NCI-H460 (cell line): ENCODE results near the gene CTIF. TPM values are rescaled to one million over a fixed set of nuclear protein-coding genes. Genes with fewer than 3 reads are reported as not detected.
A peak's percentile ranks its signal among the peaks of the same experiment; 100 is the strongest.

Experiments used
- DNase-seq: peaks from one replicate; pipeline ENCODE4 v3.0.0-alpha.2; 2016; ENCODE audit warnings: low read depth; ENCODE audit errors: extremely low read depth
- total RNA-seq: library from RNA; depleted of rRNA; stranded (reverse); fragments of >200 nt; shearing (Covaris generic); gene quantifications from 2 replicates; pipeline ENCODE4 v1.2.3, GENCODE V29; 2014

The CTIF gene
- total RNA-seq, 1 experiment from 2014 or later: 57.0 TPM

DNA sequence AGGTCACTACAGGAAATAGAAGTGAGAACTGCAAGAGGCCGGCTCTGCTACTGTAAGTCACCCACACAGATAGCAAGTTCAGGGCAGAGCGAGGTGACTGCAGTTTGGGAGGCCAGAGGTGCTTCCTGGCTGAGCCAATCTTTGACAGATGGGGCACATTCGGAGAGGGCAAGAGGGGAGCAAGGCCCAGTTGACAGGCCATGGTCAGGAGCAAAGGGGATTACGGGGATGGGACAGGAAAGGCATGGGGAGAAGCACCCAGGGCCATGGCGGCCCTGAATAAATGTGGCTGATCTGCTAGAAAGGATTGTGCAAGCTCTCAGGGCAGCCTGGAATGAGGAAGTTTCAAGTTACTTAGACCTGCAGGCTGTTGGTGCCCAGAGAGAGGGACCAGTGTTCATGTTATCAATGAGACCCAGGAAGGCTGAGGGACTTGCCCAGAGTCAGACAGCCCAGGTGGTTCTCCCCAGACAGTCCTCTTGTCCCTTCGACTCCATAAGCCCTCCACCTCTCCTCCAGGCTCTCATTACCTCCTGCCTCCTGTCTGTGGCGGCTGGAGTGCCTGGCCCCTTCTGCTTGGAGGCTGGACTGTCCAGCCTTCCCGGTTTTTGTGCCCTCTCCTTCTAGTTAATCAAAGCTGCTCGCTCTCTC is 123.3 kb downstream of the CTIF start:
- DNase-seq: no peak

DNA sequence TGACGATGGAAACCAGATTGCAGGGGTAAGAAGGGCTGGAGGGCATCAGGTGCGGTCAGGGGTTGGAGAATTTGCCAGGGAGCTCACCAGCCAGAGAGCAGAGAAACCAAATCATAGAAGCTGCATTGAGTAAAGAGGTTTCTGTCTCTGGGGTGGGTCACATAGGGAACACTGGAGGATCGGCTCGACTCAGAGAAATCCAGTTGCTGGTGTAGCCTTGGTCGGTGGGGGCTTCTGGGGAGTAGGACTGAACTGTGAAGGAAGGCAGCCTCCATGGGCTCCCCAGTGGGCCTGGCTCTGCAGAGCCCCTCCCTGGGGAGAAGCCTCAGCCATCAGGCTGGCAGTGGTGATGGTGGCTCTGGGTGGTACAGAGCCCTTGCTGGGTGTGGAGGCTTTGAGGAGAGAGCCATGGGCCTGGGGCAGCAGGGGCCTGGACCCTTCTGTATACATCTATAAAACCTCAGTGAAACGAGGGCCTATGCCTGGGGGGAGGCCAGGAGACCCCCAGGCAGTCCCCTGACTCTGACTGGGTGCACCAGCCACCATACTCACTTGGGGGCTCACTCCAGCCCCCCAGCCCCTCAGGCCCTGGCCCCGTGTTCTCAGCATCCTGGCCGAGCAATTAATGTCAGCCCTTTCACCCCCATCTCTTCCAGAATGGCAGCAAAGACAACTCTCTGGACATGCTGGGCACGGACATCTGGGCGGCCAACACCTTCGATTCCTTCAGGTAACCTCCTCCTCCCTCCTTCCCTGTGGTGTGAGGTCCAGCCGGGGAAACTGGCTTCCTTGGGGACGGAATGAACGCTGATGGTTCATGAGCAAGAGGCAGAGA is 124.5 kb downstream of the CTIF start:
- no peak for DNase-seq

DNA sequence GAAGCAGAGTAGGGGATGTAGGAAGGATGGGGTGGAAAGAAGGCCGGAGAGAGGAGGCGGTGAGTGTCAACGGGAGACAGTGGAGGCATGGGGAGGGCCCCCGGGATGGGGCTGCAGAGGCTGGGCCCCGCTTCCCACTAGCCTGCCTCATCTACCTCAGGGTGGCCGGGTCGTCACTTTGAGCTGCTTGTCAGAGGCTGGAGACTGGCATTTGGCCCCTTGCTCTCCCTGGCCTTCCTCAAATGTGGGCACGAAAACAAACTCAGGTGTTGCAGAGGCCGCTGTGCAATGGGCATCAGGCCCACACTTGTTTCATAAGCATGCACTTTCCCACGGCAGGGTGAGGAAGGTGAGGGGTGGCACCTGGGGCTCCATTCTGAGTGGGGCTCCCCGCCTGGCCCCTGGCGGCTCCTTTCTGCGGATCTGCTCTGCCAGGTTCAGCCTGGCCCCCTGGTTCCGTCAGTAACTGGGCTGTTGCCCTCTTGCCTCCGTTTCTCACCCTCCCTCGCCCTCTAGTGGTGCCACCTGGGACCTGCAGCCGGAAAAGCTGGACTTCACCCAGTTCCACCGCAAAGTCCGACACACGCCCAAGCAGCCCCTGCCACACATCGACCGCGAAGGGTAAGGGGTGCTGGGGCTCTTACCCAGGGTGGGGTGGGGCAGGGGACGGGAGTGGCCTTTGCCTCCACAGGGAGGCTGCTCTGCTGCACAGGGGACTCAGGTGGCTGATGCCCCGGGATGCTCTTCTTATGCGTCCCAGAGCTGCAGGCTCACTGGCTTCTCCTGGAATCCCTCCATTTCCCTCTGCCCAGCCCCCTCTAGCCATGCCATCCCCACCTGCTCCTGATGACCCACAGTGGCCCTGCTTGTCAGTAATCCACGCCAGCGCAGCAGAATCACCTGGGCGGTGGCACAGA is 125.4 kb downstream of the CTIF start:
- DNase-seq: peak; percentile 36

DNA sequence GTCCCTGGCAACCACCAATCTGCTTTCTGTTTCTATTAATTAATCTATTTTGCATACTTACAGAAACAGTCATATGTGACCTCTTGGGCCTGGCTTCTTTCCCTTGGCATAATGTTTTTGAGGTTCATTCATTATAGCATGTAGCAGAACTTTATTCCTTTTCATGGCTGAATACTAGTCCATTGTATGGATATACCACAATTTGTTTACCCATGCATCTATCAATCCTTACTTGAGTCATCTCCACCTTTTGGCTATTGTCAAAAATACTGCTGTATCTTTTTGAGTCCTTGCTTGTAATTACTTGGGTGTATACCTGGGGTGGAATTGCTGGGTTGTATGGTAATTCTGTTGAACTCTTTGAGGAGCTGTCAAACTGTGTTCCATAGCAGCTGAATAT is 126.8 kb downstream of the CTIF start:
- DNase-seq: no peak

DNA sequence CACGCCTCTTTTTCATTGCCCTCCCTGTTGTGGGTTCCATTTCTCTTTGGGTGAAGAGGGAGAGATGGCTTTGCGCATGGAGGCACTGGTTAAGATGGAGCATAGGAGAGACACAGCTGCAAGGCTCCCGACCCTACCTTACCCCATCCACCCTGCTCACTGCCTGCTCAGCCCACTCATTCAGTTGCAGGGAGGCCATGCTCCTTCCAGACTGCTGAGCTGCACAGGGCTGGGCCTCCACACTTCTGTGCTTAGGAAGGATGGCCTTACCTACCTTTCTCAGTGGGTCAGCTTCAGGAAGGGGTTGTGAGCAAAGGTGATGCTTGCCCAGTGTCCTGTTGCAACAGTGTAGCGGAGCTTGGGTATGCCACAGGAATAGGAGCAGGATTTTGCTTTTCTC is 127.8 kb downstream of the CTIF start:
- DNase-seq: no peak

DNA sequence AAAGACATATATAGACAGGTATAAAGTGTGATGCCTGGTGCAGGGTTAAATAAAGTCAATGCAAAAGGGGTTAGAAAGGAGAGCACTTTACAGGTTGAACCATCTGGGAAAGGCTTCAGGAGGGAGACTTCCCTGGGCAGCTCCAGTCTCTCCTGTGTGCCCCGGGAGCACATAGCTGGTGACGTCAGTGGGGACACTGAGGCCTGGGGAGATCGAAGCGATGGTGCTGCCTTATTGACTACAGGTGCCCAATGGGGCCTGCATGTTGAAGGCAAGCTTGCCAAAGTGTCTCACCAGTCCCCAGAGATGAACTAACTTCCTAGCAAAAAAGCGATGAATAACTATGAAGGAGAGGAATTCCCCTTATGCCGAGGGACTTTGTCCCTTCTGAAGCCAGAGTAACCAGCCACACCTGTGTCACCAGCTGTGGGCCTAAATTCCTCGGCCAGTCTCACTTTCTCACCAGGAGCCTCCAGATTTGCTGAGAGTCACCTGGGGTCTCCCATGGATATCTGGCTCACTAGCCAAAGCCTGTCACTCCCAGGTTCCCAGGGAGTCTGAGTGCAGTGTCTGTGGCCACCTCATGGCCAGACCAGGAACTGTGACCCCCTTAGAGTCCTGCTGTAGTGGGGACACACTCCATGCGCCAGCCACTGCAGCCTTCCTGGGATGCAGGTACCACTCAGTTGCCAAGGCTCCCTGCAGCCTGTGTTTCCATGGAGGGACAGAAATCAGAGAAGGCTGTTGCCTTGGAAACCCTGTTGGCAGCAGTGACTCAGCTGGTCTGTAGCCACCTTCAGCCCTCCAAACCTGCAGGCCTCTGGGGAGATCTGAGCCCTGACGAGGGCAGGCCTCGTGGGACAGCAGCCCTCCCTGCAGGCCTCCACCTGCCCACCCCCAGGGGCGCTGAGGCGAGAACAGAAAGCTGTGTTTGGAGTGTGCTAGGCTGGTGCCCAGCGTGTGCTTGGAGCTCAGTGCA is 128.7 kb downstream of the CTIF start:
- DNase-seq: no peak

DNA sequence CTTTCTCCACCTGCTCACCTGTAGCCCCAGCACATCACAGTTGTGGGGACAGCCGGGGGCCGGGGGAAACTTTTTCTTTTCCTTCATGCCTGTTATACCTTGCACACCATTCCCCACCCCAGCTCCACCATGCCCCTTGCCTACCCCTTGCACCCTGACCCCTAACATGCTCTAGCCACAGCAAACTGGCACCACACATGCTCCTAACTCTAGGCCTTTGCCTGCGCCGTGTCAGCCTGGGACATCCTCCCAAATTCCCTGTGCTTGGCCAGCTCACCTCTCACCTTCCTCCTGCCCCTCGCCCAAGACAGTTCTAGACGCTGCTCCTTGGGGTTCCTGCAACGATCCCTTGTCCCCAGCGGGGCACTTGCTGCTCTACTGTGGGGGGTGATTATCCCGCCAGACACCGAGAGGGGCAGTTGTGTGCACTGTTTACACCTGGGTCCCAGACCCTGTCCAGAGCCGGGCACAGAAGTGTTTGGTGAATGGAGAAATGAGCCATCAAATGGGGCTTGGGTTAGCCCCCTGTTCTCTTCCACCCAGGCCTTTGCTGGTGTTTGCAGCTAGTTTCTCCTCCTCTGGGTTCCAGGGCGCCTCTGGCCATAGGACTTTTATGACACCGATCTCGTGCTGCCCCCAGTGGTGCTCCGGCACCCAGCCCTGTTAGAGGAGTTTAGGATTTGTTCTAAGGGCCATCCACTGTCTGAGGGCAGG is 129.8 kb downstream of the CTIF start:
- no peak for DNase-seq

DNA sequence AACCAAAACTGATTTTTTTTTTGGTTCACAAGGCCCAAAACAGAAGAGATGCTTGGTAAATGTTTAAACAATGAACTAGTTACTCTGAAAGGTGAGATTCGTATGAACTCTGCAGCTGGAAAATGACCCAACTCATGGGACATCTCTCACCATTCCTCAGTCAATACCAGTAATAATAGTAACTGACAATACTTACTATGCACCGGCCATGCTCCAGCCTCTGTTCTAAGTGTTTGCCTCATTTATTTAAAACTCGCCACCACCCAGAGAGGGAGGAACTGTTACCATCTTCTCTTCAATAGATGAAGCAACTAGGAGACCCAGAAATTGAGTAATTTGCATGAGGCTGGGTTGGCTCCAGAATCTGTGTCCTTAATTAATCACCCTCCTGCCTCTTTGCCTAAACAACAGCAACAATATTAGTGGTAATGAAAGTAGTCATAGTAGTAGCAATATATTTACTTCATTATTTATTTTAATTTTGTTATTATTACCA is 130.4 kb downstream of the CTIF start:
- DNase-seq: no peak

DNA sequence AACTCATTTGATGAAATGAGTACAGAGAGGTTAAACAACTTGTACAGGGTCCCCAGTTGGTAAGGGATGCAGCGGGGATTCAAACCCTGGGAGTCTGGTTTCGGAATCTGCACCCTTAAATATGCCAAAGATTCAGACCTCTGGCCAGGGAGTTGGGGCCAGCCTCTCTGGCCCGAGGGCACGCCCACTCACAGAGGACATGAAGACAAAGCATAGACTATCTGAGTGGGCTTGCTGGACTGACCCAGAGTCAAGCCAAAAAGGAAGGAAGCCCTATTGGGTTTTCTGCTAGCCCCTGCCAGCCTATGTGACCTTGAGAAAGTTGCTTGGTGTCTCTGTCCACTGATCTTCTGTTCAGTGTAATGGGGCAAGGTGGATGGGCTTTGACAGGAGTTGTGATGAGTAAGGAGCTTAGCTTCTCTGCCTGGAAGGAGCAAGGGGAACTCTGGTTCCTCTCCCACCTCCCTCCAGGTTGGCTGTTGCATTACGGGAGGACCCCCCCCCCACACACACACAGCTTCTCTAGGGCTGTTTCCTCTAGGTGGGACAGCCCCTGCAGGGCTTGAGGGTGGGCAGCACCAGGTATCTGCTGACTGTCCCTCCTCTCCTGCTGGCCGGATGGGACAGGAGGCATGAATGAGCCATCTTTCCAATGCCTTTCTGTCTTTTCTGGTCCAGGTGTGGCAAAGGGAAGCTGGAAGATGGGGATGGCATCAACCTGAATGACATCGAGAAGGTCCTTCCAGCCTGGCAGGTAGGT is 131.3 kb downstream of the CTIF start:
- no peak for DNase-seq

DNA sequence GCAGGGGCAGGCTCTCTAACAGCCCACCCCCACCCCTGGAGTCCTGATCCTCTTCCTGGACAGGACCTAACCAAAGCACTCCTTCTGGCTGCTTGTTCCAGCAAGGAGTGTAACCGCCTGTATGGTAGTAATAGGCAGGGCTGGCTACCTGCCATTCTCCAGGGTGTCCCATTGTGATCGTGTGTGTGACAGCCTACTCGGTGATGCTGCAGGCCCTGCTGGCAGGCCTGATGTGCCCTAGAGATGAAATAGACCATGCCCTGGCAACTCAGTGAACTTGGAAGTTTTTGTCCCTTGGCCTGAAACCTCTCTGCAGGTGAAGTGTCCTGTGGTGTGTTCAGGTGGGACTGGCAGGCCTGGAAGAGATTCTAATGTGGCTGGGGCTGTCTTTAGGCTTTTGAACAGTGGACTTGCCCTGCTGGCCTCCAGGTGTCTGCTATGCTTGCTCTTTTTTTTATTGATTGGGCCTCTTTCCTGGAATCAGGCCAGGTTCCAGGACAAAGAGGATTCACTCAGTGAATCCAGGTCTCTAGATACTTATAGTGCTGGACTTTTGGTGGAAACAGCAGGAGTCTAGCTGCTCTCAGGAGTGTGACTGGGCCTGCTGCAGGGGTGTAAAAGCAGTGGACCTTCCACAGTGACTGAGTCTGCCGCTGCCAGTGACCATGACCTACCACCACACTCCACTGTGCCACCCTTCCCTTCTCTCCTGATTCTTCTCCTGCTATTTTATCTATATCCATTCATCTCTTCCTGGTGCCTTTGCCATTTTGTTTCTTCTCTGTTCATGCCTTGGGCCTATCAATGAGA is 132.1 kb downstream of the CTIF start:
- no peak for DNase-seq

DNA sequence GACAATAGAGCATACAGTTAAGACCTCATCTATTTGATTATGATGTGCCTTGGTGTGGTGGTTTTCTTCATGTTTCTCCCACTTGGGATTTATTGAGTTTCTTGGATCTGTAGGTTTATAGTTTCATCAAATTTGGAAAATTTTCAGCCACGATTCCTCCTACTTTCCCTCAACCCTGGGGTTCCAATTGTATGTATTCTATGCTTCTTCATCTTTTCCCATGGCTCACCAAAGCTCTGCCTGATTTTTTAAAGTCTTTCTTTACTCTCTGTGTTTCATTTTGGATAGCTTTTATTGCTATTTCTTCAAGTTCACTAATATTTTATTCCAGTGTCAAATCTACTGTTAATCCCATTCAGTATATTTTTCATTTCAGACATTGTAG is 132.7 kb downstream of the CTIF start:
- no peak for DNase-seq

DNA sequence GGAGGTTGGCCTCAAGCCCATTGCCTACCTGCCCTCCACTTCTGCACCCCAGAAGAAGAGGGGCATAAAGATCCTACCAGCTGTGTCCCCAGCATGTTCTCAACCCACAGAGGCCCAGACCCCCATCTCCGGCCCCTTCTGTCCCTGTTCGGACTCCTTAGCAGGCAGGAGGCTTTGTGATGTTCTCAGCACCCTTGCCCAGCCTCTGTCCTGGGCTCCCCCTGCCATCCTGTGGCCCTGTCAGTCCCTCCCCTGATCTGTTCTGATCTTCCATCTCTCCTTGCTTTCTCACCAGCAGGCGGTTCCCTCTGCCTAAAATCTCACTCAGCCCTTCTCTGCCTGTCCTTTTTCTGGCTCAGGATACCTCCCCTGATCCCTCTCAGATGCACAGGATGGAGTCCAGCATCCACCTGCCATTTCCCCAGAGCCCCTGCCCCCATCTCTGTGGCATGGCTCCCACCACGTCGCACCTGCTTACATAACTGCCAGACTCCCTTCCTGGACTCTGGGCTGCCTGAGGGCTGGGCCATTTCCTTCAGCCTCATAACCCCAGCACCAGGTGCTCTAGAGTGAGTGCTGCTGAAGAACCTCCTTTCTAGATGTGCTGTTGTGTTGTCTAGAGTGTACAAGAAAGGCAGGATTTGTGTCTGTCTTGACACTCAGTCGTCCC is 134.0 kb downstream of the CTIF start:
- no peak for DNase-seq

DNA sequence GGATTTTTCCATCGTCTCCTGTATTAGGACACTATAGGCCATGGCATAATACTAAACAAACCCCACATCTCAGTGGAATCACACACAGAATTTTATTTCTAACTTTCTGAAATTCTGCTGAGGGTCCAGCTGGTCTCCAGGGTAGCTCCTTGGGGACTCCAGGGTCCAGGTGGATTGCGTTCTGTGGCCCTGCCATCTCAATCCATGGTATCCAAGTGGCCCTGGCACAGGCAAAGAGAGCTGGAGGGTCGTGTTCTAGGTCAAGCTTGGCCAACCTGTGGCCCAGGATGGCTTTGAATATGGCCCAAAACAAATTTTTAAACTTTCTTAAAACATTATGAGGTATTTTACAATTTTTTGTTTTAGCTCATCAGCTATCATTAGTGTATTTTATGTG is 134.6 kb downstream of the CTIF start:
- no peak for DNase-seq

DNA sequence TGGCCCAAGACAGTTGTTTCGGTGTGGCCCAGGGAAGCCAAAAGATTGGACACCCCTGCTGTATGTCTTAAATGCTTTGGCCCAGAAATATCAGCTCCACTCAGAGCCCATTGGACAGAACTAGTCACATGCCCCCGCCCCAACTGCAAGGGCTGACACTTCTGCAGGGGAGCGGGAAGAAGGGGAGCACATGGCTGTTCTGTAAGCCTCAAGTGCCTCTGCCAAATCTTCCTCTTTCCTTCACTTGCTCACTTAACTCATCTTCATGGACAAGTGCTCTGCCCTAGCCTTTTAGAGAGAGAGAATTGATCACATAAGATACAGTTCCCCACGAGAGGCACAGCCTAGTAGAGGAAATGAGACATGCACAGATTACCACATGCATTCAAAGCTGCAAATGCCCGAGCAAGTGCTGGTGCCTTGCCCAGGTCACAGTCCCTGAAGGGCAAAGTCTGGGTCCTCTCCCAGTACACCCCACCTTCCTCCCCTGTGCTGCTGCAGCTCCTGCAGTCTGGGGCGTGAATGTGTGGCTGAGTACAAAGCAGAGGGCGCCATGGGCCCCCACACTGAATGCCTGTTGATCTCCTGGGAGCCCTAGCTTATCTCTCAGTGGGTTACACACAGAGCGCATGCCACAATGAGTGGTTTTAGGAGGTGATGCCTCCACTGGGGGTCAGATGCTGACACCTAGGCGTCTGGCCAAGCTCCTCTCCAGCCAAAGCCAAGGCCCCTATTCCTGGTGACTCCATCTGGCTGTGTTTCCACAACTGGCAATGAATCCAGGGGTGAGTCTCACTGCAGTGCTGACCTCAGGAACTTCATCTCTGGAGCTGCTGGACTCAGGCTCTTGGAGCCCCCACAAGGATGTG is 135.3 kb downstream of the CTIF start:
- DNase-seq: no peak

DNA sequence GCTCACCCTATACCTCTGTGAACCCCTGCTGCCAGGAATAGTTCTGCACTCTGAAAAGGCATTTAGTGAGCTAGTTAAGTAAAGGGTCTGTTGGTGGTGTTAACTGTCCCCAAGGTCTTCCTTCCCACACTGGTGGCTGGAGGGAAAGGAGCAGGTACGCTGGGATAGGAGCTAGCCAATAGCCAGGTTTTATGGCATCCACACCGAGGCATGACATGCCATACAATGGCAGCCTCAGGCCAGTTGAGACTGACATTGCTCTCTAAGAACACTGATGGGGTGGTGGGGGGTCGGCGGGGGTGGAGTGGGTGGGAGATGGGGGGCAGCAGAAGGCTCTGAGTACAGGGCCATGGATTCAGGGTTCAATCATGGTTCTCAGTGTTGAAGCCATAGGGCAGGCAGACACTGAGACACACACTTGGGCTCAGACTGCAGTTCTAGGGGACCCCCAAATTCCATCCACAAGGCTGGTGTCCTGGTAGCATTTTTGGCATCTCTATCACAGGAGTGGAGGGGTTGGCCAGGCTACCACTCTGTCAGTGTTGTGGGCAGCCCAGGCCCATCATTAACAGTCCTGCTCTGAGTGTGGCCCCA is 136.0 kb downstream of the CTIF start:
- no peak for DNase-seq

DNA sequence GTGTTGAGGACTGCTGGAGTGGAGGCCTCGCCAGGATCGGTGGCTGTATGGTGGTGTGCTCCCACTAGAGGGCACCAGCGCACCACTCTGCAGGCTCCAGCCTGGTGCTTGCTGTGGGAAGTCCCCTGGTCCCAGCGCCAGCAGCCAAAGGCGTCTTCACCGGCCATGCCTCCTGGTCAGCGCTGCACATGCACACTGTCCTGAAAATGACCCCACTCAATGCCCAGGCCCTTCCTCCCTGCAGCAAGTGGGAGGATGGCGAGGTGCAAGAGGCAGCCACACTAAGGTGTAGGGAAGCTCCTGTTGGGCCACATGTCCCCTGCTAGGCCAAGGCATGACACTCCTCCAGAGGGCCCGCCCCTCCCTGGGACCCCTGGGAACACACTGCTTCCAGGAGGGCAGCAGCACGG is 136.5 kb downstream of the CTIF start:
- peak; percentile 50 for DNase-seq
